ENCODE data around the gene DNMT3B. TPM values are rescaled to one million over a fixed set of nuclear protein-coding genes. Genes with fewer than 3 reads are reported as not detected.
A peak's percentile ranks its signal among the peaks of the same experiment; 100 is the strongest.
"Not testable (repeated sequence)": the region's sequence is repeated elsewhere in the genome, so short reads cannot be mapped to it uniquely, and the experiment has no call there.

DNMT3B gene
- under 1 TPM; 0.46 to 0.96 TPM for polyA plus RNA-seq

DNA sequence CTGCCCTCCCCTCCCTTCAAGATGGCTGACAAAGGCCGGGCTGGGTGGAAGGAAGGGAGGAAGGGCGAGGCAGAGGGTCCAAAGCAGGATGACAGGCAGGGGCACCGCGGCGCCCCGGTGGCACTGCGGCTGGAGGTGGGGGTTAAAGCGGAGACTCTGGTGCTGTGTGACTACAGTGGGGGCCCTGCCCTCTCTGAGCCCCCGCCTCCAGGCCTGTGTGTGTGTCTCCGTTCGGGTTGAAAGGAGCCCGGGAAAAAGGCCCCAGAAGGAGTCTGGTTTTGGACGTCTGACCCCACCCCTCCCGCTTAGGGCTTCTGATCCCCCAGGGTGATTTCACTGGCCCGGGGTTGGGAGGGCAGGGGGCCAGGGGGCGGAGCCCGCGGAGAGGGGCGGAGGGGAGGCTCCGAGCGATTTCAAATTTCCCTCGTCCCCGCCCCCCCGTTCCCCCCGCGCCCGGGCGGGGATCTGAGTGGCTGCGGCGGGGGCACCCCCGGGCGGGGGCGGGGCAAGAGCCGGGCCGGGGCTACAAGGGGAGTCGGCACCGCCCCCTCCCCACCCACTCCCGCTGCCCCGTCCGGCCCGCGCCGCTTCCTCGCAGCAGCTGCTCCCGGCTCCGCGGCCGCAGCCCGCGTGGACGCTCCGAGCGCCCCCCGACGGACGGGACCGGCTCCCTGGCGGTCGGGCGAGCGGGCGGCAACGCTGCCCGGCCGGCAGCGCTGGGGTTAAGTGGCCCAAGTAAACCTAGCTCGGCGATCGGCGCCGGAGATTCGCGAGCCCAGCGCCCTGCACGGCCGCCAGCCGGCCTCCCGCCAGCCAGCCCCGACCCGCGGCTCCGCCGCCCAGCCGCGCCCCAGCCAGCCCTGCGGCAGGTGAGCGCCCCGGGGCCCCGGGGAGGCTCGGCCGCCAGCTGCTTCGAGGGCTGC, at the start of gene DNMT3B:
Gene DNMT3B, plus strand, starts transcription at position 555 of the 923 bp plus-strand sequence. CDS start 17,939 bp downstream, outside the sequence.
- no peaks in the 10 kb centered on the region for H3K9me3 ChIP-seq (ENCODE audit: control insufficient read depth in 2 of 2, insufficient read depth in 1 of 2, low read depth in 1 of 2, low read length in 1 of 2)
- H3K4me1 ChIP-seq (ENCODE audit: control insufficient read depth in 2 of 2, insufficient read depth in 2 of 2, low read length in 1 of 2), result peaks cover 0 to 3% of the 10 kb centered on the region in 2 donors
- H3K27me3 ChIP-seq (ENCODE audit: control insufficient read depth in 1 of 2, insufficient read depth in 2 of 2, low read length in 2 of 2), result no peaks in the 10 kb centered on the region
- 1 to 2% methylated on average over 54 to 91 of the region's 92 CpGs for WGBS, 2 donors
- no peak within 1 kb of the TSS for H3K27ac ChIP-seq (ENCODE audit: low read depth in 2 of 2, low read length in 1 of 2)
- no peaks in the 10 kb centered on the region for H3K36me3 ChIP-seq (ENCODE audit: control insufficient read depth in 2 of 2, insufficient read depth in 2 of 2, low read length in 1 of 2)
- peak within 1 kb of the TSS; percentile 62 to 71 for H3K4me3 ChIP-seq (ENCODE audit: low read depth in 1 of 2, low read length in 2 of 2)

DNA sequence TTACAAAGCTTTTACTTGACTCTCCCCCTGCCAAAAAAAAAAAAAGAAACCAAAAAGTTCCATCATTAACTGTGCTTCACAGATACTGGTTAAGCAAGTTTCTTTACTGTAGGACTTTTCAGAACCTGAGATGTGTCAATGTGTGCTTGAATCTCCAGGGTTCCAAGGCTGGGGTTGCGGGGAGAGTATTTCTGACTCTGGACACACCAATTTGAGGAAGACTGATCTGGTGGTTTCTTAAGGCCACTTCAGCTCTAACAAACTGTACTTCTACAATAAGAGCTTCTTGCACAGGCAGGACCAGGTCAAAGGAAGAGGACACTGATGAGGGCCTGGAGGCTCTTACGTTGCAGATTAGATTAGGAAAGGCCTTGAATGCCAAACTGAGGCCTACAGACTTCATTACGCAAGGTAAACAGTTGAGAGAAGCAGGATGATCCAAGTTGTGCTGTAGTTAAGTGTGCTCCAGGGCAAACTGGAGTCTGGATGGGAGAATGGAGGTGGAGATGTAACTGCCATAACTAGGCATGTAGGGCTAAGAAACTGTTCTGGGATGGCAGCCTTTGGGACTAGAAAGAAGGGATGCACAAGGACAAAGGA, 43.3 kb upstream of the DNMT3B start:
- H3K36me3 ChIP-seq (ENCODE audit: control insufficient read depth in 2 of 2, insufficient read depth in 2 of 2, low read length in 1 of 2), result peaks cover 0 to 3% of the 10 kb centered on the region in 2 donors
- no peak overlapping the region for H3K27ac ChIP-seq (ENCODE audit: low read depth in 2 of 2, low read length in 1 of 2)
- 75 to 82% methylated on average over 3 of the region's 3 CpGs for WGBS, 2 donors
- H3K4me3 ChIP-seq (ENCODE audit: low read depth in 1 of 2, low read length in 2 of 2), result no peak overlapping the region
- H3K4me1 ChIP-seq (ENCODE audit: control insufficient read depth in 2 of 2, insufficient read depth in 2 of 2, low read length in 1 of 2), result no peaks in the 10 kb centered on the region
- H3K9me3 ChIP-seq (ENCODE audit: control insufficient read depth in 2 of 2, insufficient read depth in 1 of 2, low read depth in 1 of 2, low read length in 1 of 2), result no peaks in the 10 kb centered on the region
- no peaks in the 10 kb centered on the region for H3K27me3 ChIP-seq (ENCODE audit: control insufficient read depth in 1 of 2, insufficient read depth in 2 of 2, low read length in 2 of 2)

DNA sequence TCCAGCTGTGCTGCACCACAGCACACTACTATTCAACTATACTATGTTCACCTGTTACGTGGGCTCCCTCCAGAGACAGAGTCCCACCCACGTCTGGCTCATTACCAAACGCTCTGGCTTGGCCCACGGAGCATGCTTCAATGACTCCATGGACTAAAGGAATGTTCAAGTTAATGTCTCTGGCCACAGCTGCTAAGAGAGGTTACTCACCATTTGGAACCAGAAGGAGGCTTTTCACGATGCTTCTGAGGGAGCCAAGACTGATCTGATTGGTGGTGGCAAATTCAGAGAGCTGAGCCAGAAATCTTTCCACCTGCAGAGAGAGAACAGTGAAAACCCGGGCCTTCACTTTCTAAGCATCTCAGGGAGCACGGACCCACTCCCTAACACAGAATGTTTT, 34.5 kb upstream of the DNMT3B start:
- no peak overlapping the region for H3K4me3 ChIP-seq (ENCODE audit: low read depth in 1 of 2, low read length in 2 of 2)
- H3K36me3 ChIP-seq (ENCODE audit: control insufficient read depth in 2 of 2, insufficient read depth in 2 of 2, low read length in 1 of 2), result peaks cover 3 to 5% of the 10 kb centered on the region in 2 donors

DNA sequence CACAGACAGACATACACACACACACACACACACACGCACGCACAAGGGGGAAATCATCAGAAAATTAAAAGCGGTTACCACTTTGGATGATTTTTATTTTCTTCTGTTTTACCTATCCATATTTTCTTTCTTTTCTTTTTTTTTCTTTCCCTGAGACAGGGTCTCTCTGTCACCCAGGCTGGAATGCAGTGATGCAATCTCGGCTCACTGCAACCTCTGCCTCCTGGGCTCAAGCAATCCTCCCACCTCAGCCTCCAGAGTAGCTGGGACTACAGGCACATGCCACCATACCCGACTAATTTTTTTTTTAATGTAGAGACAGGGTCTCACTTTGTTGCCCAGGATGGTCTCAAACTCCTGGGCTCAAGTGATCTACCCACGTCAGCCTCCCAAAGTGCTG, 33.8 kb upstream of the DNMT3B start:
- not testable (repeated sequence) for H3K27me3 ChIP-seq (ENCODE audit: control insufficient read depth in 1 of 2, insufficient read depth in 2 of 2, low read length in 2 of 2); H3K27ac ChIP-seq (ENCODE audit: low read depth in 2 of 2, low read length in 1 of 2); H3K4me1 ChIP-seq (ENCODE audit: control insufficient read depth in 2 of 2, insufficient read depth in 2 of 2, low read length in 1 of 2); H3K9me3 ChIP-seq (ENCODE audit: control insufficient read depth in 2 of 2, insufficient read depth in 1 of 2, low read depth in 1 of 2, low read length in 1 of 2); H3K4me3 ChIP-seq (ENCODE audit: low read depth in 1 of 2, low read length in 2 of 2); H3K36me3 ChIP-seq (ENCODE audit: control insufficient read depth in 2 of 2, insufficient read depth in 2 of 2, low read length in 1 of 2)
- 88 to 93% methylated on average over 6 of the region's 6 CpGs for WGBS, 2 donors

More for the DNA sequence above, 34.5 kb upstream of the DNMT3B start:
- 54 to 62% methylated on average over 7 of the region's 7 CpGs for WGBS, 2 donors
- no peak overlapping the region for H3K27ac ChIP-seq (ENCODE audit: low read depth in 2 of 2, low read length in 1 of 2)
- H3K9me3 ChIP-seq (ENCODE audit: control insufficient read depth in 2 of 2, insufficient read depth in 1 of 2, low read depth in 1 of 2, low read length in 1 of 2), result no peaks in the 10 kb centered on the region
- no peaks in the 10 kb centered on the region for H3K4me1 ChIP-seq (ENCODE audit: control insufficient read depth in 2 of 2, insufficient read depth in 2 of 2, low read length in 1 of 2)
- H3K27me3 ChIP-seq (ENCODE audit: control insufficient read depth in 1 of 2, insufficient read depth in 2 of 2, low read length in 2 of 2), result no peaks in the 10 kb centered on the region

DNA sequence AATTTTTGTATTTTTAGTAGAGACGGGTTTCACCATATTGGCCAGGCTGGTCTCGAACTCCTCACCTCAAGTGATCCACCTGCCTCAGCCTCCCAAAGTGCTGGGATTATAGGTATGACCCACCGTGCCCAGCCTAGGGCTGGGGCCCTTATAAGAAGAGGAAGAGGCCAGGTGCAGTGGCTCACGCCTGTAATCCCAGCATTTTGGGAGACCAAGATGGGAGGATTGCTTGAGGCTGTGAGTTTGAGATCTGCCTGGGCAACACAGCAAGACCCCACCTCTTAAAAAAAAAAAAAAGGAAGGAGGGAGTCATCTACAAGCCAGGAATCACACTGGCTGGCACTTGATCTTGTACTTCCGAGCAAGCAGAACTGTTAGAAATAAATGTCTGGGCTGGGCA, 32.9 kb upstream of the DNMT3B start:
- H3K27ac ChIP-seq (ENCODE audit: low read depth in 2 of 2, low read length in 1 of 2); H3K27me3 ChIP-seq (ENCODE audit: control insufficient read depth in 1 of 2, insufficient read depth in 2 of 2, low read length in 2 of 2); H3K4me3 ChIP-seq (ENCODE audit: low read depth in 1 of 2, low read length in 2 of 2); H3K36me3 ChIP-seq (ENCODE audit: control insufficient read depth in 2 of 2, insufficient read depth in 2 of 2, low read length in 1 of 2); H3K9me3 ChIP-seq (ENCODE audit: control insufficient read depth in 2 of 2, insufficient read depth in 1 of 2, low read depth in 1 of 2, low read length in 1 of 2); H3K4me1 ChIP-seq (ENCODE audit: control insufficient read depth in 2 of 2, insufficient read depth in 2 of 2, low read length in 1 of 2): not testable (repeated sequence)
- 97 to 98% methylated on average over 5 of the region's 5 CpGs for WGBS, 2 donors

DNA sequence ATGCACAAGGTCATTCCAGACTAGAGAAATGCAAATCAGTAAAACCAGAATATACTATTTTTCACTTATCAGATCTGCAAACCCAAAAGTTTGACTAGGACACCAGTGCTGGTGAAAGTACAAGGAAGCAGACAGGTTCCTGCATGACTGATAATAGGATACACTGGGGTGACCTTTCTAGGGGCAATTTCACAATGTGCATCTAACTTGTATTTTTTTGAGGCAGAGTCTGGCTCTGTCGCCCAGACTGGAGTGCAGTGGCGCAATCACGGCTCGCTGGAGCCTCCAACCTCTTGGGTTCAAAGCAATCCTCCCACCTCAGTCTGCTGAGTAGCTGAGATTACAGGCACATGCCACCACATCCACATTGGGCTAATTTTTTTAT, 30.3 kb upstream of the DNMT3B start:
- H3K4me3 ChIP-seq (ENCODE audit: low read depth in 1 of 2, low read length in 2 of 2), result no peak overlapping the region
- no peaks in the 10 kb centered on the region for H3K9me3 ChIP-seq (ENCODE audit: control insufficient read depth in 2 of 2, insufficient read depth in 1 of 2, low read depth in 1 of 2, low read length in 1 of 2)
- 78 to 79% methylated on average over 4 of the region's 4 CpGs for WGBS, 2 donors
- no peaks in the 10 kb centered on the region for H3K27me3 ChIP-seq (ENCODE audit: control insufficient read depth in 1 of 2, insufficient read depth in 2 of 2, low read length in 2 of 2)
- H3K36me3 ChIP-seq (ENCODE audit: control insufficient read depth in 2 of 2, insufficient read depth in 2 of 2, low read length in 1 of 2), result peaks cover 1 to 5% of the 10 kb centered on the region in 2 donors
- H3K27ac ChIP-seq (ENCODE audit: low read depth in 2 of 2, low read length in 1 of 2), result no peak overlapping the region
- no peaks in the 10 kb centered on the region for H3K4me1 ChIP-seq (ENCODE audit: control insufficient read depth in 2 of 2, insufficient read depth in 2 of 2, low read length in 1 of 2)

DNA sequence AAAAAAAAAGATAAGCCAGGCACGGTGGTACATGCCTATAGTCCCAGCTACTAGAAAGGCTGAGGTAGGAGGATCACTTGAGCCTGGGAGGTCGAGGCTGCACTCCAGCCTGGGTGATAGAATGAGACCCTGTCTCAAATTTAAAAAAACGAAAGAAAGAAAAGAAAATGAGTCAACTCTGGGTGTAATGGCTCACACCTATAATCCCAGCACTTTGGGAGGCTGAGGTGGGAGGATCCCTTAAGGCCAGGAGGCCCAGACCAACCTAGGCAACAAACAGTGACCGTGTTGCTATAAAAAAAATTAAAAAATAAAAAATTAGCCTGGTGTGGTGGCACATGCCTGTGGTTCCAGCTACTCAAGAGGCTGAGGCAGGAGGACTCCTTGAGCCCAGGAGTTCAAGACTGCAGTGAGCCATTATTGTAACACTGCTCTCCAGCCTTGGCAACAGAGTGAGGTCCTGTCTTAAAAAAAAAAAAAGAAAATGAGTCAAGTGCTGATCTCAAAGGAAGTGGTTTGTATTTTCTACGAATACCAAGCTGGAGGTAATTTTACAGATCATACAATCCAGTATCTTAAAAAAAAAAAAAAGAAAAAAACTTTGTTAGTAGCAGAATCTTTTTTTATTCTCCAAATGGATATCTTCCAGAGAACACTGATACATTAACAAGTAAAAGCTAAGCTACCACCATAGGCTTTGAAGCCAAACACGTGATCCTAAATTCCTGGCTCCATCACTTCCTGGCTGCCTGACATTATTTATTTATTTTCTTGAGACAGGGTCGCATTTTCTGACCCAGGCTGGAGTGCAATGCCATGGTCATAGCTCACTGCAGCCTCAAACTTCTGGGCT, 24.6 kb upstream of the DNMT3B start:
- Histone ChIP-seq H3K9me3 (ENCODE audit: control insufficient read depth in 2 of 2, insufficient read depth in 1 of 2, low read depth in 1 of 2, low read length in 1 of 2) (no peaks in the 10 kb centered on the region), H3K4me1 (ENCODE audit: control insufficient read depth in 2 of 2, insufficient read depth in 2 of 2, low read length in 1 of 2) (no peaks in the 10 kb centered on the region), H3K36me3 (ENCODE audit: control insufficient read depth in 2 of 2, insufficient read depth in 2 of 2, low read length in 1 of 2) (no peaks in the 10 kb centered on the region), H3K27me3 (ENCODE audit: control insufficient read depth in 1 of 2, insufficient read depth in 2 of 2, low read length in 2 of 2) (no peaks in the 10 kb centered on the region), H3K4me3 (ENCODE audit: low read depth in 1 of 2, low read length in 2 of 2) (no peak overlapping the region), H3K27ac (ENCODE audit: low read depth in 2 of 2, low read length in 1 of 2) (peak overlapping the region; percentile 15 to 31)
- 60 to 65% methylated on average over 7 of the region's 7 CpGs for WGBS, 2 donors

DNA sequence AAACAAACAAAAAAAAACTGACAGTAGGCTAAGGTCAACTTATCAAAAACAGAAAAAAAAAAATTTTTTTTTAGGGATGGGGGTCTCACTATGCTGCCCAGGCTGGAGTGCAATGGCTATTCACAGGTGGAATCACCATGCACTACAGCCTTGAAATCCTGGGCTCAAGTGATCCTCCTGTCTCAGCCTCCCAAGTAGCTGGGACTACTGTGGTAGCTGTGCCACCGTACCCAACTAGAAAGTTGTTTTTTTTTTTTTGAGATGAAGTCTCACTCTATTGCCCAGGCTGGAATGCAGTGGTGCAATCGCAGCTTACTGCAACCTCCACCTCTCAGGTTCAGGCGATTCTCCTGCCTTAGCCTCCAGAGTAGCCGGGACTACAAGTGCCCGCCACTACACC, 21.0 kb upstream of the DNMT3B start:
- Histone ChIP-seq H3K4me1 (ENCODE audit: control insufficient read depth in 2 of 2, insufficient read depth in 2 of 2, low read length in 1 of 2) (peaks cover 0 to 5% of the 10 kb centered on the region in 2 donors), H3K4me3 (ENCODE audit: low read depth in 1 of 2, low read length in 2 of 2) (no peak overlapping the region), H3K36me3 (ENCODE audit: control insufficient read depth in 2 of 2, insufficient read depth in 2 of 2, low read length in 1 of 2) (no peaks in the 10 kb centered on the region), H3K27me3 (ENCODE audit: control insufficient read depth in 1 of 2, insufficient read depth in 2 of 2, low read length in 2 of 2) (no peaks in the 10 kb centered on the region), H3K27ac (ENCODE audit: low read depth in 2 of 2, low read length in 1 of 2) (no peak overlapping the region), H3K9me3 (ENCODE audit: control insufficient read depth in 2 of 2, insufficient read depth in 1 of 2, low read depth in 1 of 2, low read length in 1 of 2) (no peaks in the 10 kb centered on the region)
- 91% methylated on average over 5 of the region's 5 CpGs for WGBS, 2 donors

Data from esophagus (tissue), 2 donors.